ENCODE data around the gene FAM107B. TPM values are rescaled to one million over a fixed set of nuclear protein-coding genes. Genes with fewer than 3 reads are reported as not detected.

FAM107B gene
- total and polyA plus RNA-seq, 2 of the 8 experiments (the other 6 are each of a cell fraction or from before 2014, with no cell fraction given) = 7.5 to 28.1 TPM

- Histone ChIP-seq H3K79me2 (ENCODE audit: control insufficient read depth in 1 of 2, insufficient read depth in 2 of 2, low read length in 2 of 2) (no peaks in the 10 kb centered on the region), H2AK5ac (ENCODE audit: low read depth, low read length) (no peak overlapping the region), H3K27me3 (replicated peaks in 1 of 4; ENCODE audit: control insufficient read depth in 3 of 4, extremely low read depth in 1 of 4, insufficient read depth in 3 of 4, low read length in 3 of 4) (no peaks in the 10 kb centered on the region), H3K9me3 (ENCODE audit: insufficient read depth in 2 of 2, low read depth in 1 of 2, low read length in 1 of 2) (no peaks in the 10 kb centered on the region), H2BK120ac (replicated peaks; ENCODE audit: low read depth, low read length) (no peak overlapping the region), H4K20me1 (replicated peaks in 1 of 2; ENCODE audit: control insufficient read depth in 1 of 2, insufficient read depth in 2 of 2, low read length in 2 of 2) (no peaks in the 10 kb centered on the region), H2BK5ac (ENCODE audit: low read depth, low read length) (no peak overlapping the region), H3K4ac (replicated peaks; ENCODE audit: insufficient read length, low read depth, low read length) (no peak overlapping the region), H3K36me3 (ENCODE audit: control insufficient read depth in 2 of 4, insufficient read depth in 4 of 4, low read length in 3 of 4) (no peaks in the 10 kb centered on the region), H4K8ac (ENCODE audit: extremely low read depth, insufficient read depth, low read length) (no peak overlapping the region), H3K9ac (replicated peaks in 1 of 4; ENCODE audit: extremely low read depth in 1 of 4, low read depth in 3 of 4, low read length in 3 of 4) (no peak overlapping the region), H3K23ac (ENCODE audit: insufficient read length) (no peak overlapping the region), H3K23me2 (ENCODE audit: low read depth, low read length) (no peaks in the 10 kb centered on the region), H3K56ac (replicated peaks; ENCODE audit: insufficient read length, low read depth, low read length) (no peak overlapping the region), H3K14ac (ENCODE audit: insufficient read length) (no peak overlapping the region), H3K79me1 (ENCODE audit: low read depth, low read length) (no peaks in the 10 kb centered on the region), H3K18ac (ENCODE audit: extremely low read depth, low read length) (no peak overlapping the region), H3K4me1 (replicated peaks in 1 of 4; ENCODE audit: control insufficient read depth in 3 of 4, insufficient read depth in 4 of 4, low read length in 3 of 4) (no peaks in the 10 kb centered on the region; a peak in 1 of 7 replicates), H3K27ac (ENCODE audit: low read depth, low read length) (no peak overlapping the region), H2BK20ac (ENCODE audit: low read length) (no peak overlapping the region), H4K5ac (ENCODE audit: insufficient read length, low read depth, low read length) (no peak overlapping the region), H3K4me2 (ENCODE audit: insufficient read depth in 1 of 2, low read depth in 2 of 2, low read length in 2 of 2) (no peak overlapping the region), H4K91ac (replicated peaks; ENCODE audit: insufficient read length, low read length) (no peak overlapping the region), H2AFZ (ENCODE audit: low read length) (peak overlapping the region; percentile 25; the same call in 1 of the 2 replicates), H2BK12ac (ENCODE audit: low read depth, low read length) (no peak overlapping the region), H3K4me3 (ENCODE audit: extremely low read depth in 1 of 4, insufficient read depth in 2 of 4, low read depth in 3 of 4, low read length in 4 of 4) (no peak overlapping the region), H2BK15ac (ENCODE audit: low read length) (no peak overlapping the region)
- no peak for FAIRE-seq
- POLR2A ChIA-PET (ENCODE audit: partially characterized antibody) = interaction anchor here (0.6 to 0.9 kb wide), 3 partner anchors 9 to 219 kb away, joined by 3 to 4 read pairs (median 3); no protein-coding TSS in a partner anchor
- no peak for DNase-seq (ENCODE audit: low read depth in 1 of 2, low spot score in 2 of 2)
- TF ChIP-seq FOSL1 (IDR thresholded peaks at IDR 0.05; ENCODE audit: insufficient read depth, low read depth, low read length) = no peak
- TF ChIP-seq SIN3A (conservative IDR thresholded peaks at IDR 0.05 in 1 of 2, IDR thresholded peaks at IDR 0.05 in 1 of 2; ENCODE audit: low read depth in 1 of 2, low read length in 2 of 2) = no peak
- TF ChIP-seq SIX5 (IDR thresholded peaks at IDR 0.05; ENCODE audit: low read depth, low read length) = no peak
- no peak for TF ChIP-seq RNF2 (IDR thresholded peaks at IDR 0.05; ENCODE audit: borderline replicate concordance, low read depth, low read length, missing control alignments, poor library complexity, severe bottlenecking)
- TF ChIP-seq KDM5A (IDR thresholded peaks at IDR 0.05; ENCODE audit: low read length) = no peak
- no peak for TF ChIP-seq SAP30 (IDR thresholded peaks at IDR 0.05; ENCODE audit: insufficient read depth, insufficient replicate concordance, low read length)
- TF ChIP-seq NANOG (IDR thresholded peaks at IDR 0.05; ENCODE audit: insufficient read depth, low read depth, low read length, poor library complexity, severe bottlenecking) = no peak
- no peak for TF ChIP-seq SRF (IDR thresholded peaks at IDR 0.05; ENCODE audit: low read depth, low read length)
- TF ChIP-seq RBBP5 (IDR thresholded peaks at IDR 0.05; ENCODE audit: borderline replicate concordance, low read depth, low read length) = no peak
- no peak for TF ChIP-seq SIRT6 (IDR thresholded peaks at IDR 0.05; ENCODE audit: low read length)
- CTCF ChIA-PET (ENCODE audit: partially characterized antibody) = interaction anchor here (0.6 to 1.7 kb wide), 6 partner anchors 9 to 334 kb away, joined by 3 to 6 read pairs (median 4); no protein-coding TSS in a partner anchor
- WGBS, 2 experiments (ENCODE audit: extremely low coverage in 1 of 2, insufficient coverage in 1 of 2, insufficient read length in 1 of 2, insufficient replicate concordance in 2 of 2, low coverage in 1 of 2, low lambda C conversion rate in 2 of 2, missing lambda C conversion rate in 1 of 2) = 85% methylated on average over 5 of the region's 5 CpGs; no CpG with 5 or more reads in 1 of the 2 experiments
Measured at GRCh38 chr10:14616955-14617730, 157.6 kb downstream of the FAM107B start.

All from H1 (cell line).